Stimulated activated CD4-positive, alpha-beta T cell treated with anti-CD3 and anti-CD28 coated beads, Interleukin-15, amount 100 ng/mL, for 1 hour (primary cell): Measurements from ENCODE around the gene MCM3AP.

ENCODE experiments used
- DNase-seq, 2 donors: peaks; one replicate each; pipeline ENCODE4 v3.0.0-alpha.2; 2020; ENCODE audit warnings: low read depth in 1 of 2, low spot score in 1 of 2

MCM3AP gene

DNA sequence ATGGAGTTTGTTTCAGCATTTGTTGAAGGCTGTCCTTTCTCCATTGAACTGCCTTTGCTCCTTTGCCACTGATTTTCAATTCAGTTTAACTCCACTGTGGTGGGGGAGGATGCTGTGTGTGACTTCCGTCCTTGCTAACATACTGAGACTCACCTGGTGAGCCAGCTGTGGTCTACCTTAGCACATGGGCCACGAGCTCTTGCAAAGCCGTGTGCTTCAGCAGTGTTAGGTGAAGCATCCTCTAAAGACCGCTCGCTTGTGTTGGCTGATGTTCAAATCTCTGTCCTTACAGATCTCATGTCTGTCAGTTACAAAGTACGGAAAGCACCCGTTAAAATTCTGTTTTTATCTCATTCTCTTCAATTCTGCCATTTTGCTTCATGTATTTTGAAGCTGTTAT lies 97.6 kb downstream of the MCM3AP start:
- DNase-seq = no peak

DNA sequence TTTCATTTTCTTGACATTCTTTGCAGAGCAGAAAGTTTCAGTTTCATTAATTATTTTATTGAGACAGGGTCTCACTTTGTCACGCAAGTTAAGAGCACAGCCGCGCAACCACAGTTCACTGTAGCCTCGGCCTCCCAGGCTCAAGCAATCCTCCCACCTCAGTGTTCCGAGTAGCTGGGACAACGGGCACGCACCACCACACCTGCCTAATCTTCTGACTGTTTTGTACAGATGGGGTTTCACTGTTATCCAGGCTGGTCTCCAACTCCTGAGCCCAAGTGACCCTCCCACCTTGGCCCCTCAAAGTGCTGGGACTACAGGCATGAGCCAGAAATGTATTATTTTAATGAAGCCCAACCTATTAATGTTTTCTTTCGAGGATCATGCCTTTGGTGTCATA lies 98.2 kb downstream of the MCM3AP start:
- DNase-seq = no peak

DNA sequence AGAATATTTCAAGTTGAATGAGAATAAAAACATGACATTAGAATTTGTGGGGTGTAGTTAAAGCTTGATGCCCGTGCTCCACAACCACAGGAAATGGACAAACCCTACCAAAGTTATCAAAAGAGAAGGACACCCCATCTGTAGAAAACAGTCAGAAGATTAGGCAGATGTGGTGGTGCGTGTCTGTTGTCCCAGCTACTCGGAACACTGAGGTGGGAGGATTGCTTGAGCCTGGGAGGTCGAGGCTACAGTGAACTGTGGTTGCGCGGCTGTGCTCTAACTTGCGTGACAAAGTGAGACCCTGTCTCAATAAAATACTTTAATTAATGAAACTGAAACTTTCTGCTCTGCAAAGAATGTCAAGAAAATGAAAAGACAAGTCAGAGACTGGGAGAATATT lies 99.7 kb downstream of the MCM3AP start:
- no peak for DNase-seq
